PFSK-1 (cell line): ENCODE measurements around the gene BRWD1.

Source experiments
- FOXP2 ChIP-seq: optimal IDR thresholded peaks from 2 replicates; pipeline ENCODE3; 2011; ENCODE audit warnings: borderline replicate concordance, control low read depth, inconsistent platforms; ENCODE audit not compliant: insufficient read depth; ENCODE audit errors: extremely low read length, extremely low read depth
- POLR2AphosphoS5 ChIP-seq: IDR thresholded peaks from 2 replicates; pipeline ENCODE4 v1.6.1; 2012; ENCODE audit warnings: low read depth, mild to moderate bottlenecking, control low read depth, low read length, moderate library complexity
- REST ChIP-seq, 2 experiments: IDR thresholded peaks; 2 replicates each; pipeline versions ENCODE4 v1.6.1 to v1.8.0; 2011 to 2012; ENCODE audit warnings: low read depth in 2 of 2, low read length in 2 of 2, control low read depth in 1 of 2, inconsistent platforms in 1 of 2, mild to moderate bottlenecking in 1 of 2, moderate library complexity in 1 of 2; ENCODE audit not compliant: insufficient read depth in 1 of 2
- SIN3A ChIP-seq: IDR thresholded peaks from 2 replicates; pipeline ENCODE4 v1.6.1; 2012; ENCODE audit warnings: mild to moderate bottlenecking, low read length, moderate library complexity, borderline replicate concordance; ENCODE audit not compliant: insufficient read depth
- TAF1 ChIP-seq: IDR thresholded peaks from 2 replicates; pipeline ENCODE4 v1.6.1; 2012; ENCODE audit warnings: low read length, control low read depth, borderline replicate concordance; ENCODE audit not compliant: insufficient read depth

Gene BRWD1

GRCh38 chr21:39325458-39325857, 12.0 kb upstream of the BRWD1 start:
- TF ChIP-seq REST (IDR thresholded peaks at IDR 0.05; ENCODE audit: insufficient read depth in 1 of 2, low read depth in 2 of 2, low read length in 2 of 2) (no peak), SIN3A (no peak), FOXP2 (no peak), TAF1 (no peak), POLR2AphosphoS5 (no peak)

DNA sequence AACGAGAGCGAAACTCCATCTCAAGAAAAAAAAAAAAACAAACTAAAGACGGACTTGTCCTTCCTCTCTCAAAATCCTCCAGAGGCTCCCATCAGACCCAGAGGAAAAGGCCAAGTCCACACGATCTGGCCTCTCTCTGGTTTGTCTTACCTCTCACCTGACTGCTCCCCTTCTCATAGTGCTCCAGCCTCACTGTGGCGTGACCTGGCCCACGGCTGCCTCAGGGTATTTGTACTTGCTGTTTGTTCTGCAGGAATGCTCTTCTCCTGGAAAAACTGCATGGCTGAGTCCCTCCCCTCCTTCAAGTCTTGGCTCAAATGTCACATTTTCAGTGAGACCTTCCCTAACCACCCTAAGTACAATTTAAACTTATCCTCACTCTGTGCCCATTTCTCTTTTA, 8.0 kb upstream of the BRWD1 start:
- no peak for TF ChIP-seq SIN3A

DNA sequence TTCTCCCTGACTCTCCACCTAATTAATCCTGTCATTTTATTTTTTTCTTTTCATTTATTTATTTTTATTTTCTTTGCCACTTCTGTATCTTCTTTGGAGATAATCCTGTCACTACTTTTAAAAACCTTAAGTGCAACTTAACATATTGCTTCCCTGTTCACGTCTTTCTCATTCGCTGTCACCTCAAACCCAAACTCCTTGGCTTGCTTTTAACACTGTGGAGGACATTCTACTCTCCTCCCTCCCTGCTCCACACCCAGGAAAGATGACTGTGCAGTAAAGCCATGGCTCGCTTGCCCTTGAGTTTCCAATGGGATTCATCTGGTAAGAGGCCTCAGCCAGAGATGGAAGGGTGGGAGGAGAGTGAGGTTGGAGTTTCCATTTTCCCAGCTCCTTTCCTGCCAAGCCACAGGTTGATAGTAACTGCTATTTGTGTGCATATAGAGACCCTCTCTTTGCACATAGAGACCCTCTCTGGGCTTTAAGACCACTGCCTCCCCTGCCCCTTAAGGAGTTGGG, 6.4 kb upstream of the BRWD1 start:
- TF ChIP-seq POLR2AphosphoS5 (no peak), SIN3A (no peak), REST (IDR thresholded peaks at IDR 0.05; ENCODE audit: insufficient read depth in 1 of 2, low read depth in 2 of 2, low read length in 2 of 2) (no peak), TAF1 (no peak)

GRCh38 chr21:39319251-39319756, 5.9 kb upstream of the BRWD1 start:
- TF ChIP-seq FOXP2 (no peak), TAF1 (no peak), POLR2AphosphoS5 (no peak), SIN3A (no peak), REST (IDR thresholded peaks at IDR 0.05; ENCODE audit: insufficient read depth in 1 of 2, low read depth in 2 of 2, low read length in 2 of 2) (no peak)

GRCh38 chr21:39318091-39318959, 4.9 kb upstream of the BRWD1 start:
- TF ChIP-seq TAF1 (no peak), SIN3A (no peak), POLR2AphosphoS5 (no peak), REST (IDR thresholded peaks at IDR 0.05; ENCODE audit: insufficient read depth in 1 of 2, low read depth in 2 of 2, low read length in 2 of 2) (no peak), FOXP2 (no peak)
